ENCODE results near the gene ZNF507. TPM values are rescaled to one million over a fixed set of nuclear protein-coding genes. Genes with fewer than 3 reads are reported as not detected.

ZNF507 gene
- total RNA-seq, 1 donor from 2014 or later = 6.4 TPM

DNA sequence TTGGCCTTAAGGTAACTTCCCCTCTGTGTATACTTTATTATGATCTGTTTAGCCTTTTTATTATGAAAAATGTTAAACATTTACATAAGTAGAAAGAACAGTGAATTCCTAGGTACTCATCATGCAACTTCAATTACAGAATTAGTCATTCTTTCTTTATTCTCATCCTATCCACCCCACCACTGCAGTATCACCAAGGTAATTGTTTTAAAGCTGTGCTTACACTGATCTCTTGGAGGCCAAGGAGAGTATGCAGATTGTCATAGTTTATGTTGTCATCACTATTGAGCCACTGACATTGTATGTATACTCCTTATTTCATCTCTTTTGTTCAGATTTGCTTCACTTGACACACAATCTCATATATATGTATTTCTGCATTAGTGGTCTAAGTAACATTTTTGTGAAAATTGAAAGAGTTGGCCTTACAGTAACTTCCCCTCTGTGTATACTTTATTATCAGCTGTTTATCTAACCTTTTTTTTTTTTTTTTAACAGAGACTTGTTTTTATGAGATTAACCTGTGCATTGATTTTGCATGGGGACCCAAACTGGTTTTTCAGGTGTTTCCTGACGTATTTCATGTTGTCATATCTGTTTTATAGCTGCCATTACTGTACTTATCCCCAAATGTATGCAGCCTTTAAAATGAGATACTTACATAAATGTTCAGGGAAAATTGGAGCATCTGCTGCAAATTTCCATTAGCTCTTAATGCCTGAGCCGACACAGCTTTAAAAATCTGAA, 4.5 kb downstream of the ZNF507 start:
- Histone ChIP-seq H3K27ac (peak overlapping the region; percentile 82 to 91), H3K36me3 (peaks cover 21 to 24% of the 10 kb centered on the region in 2 donors), H3K27me3 (no peaks in the 10 kb centered on the region), H3K9me3 (no peaks in the 10 kb centered on the region), H3K4me3 (no peak overlapping the region), H3K4me1 (peaks cover 7 to 44% of the 10 kb centered on the region in 2 donors)
- intact Hi-C loops (cut with DNase I) = loop anchor here (5.0 to 10.0 kb wide), 3 partner anchors 232 to 1005 kb away; partner anchors contain the start of genes ANKRD27, PDCD5, RGS9BP and TSHZ3
- DNase-seq (ENCODE audit: low spot score in 2 of 2) = no peak
- TF ChIP-seq, protein P1, sequence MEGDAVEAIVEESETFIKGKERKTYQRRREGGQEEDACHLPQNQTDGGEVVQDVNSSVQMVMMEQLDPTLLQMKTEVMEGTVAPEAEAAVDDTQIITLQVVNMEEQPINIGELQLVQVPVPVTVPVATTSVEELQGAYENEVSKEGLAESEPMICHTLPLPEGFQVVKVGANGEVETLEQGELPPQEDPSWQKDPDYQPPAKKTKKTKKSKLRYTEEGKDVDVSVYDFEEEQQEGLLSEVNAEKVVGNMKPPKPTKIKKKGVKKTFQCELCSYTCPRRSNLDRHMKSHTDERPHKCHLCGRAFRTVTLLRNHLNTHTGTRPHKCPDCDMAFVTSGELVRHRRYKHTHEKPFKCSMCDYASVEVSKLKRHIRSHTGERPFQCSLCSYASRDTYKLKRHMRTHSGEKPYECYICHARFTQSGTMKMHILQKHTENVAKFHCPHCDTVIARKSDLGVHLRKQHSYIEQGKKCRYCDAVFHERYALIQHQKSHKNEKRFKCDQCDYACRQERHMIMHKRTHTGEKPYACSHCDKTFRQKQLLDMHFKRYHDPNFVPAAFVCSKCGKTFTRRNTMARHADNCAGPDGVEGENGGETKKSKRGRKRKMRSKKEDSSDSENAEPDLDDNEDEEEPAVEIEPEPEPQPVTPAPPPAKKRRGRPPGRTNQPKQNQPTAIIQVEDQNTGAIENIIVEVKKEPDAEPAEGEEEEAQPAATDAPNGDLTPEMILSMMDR (IDR thresholded peaks at IDR 0.05) = no peak

DNA sequence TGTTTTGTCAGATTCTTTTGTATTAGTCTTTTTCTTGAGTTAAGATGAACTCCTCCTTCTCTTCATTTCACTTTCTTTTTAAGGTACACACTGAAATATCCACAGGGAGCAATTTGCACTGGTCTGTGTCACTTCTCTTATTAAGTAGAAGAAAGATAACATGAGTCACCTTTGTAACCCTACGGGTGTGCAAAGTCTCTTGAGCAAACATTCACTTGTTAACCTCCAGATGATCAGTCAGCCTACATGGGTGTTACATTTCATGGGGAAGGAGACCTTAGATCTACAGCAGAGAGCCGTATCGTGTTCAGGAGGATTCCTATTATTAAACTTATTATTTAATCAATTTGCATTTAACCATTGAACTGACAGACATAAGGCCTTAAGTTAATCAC, 5.1 kb downstream of the ZNF507 start:
- DNase-seq (ENCODE audit: low spot score in 2 of 2) = no peak
- H3K4me3 ChIP-seq = no peak overlapping the region
- peak overlapping the region; percentile 82 to 91 for H3K27ac ChIP-seq
- intact Hi-C loops (cut with DNase I) = loop anchor here (5.0 kb wide), 1 partner anchor 232 kb away; the partner anchor contains the start of gene PDCD5
- peaks cover 24 to 25% of the 10 kb centered on the region in 2 donors for H3K36me3 ChIP-seq
- no peaks in the 10 kb centered on the region for H3K9me3 ChIP-seq
- TF ChIP-seq, protein P1 (IDR thresholded peaks at IDR 0.05) = no peak
- H3K4me1 ChIP-seq = peaks cover 7 to 44% of the 10 kb centered on the region in 2 donors
- H3K27me3 ChIP-seq = no peaks in the 10 kb centered on the region

DNA sequence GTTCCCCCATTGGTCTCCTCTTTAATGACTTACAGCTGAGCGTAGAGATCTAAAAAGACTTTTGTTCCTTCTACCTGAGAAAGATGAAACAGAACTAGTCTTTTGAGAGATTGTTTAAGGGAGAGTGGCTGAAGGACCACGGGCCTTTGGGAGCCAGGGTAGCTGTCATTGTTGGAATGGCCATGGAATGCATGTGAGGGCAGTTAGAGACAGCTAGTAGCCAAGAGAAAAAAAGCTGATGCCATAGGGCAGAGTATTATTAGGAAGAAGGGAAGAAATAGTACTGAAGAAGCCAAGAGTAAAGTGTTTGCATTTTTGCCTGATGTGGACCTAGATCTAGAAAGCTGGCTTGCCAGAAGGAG, 5.6 kb downstream of the ZNF507 start:
- Histone ChIP-seq H3K4me3 (peak overlapping the region in 1 of 2 donors; percentile 40), H3K36me3 (peaks cover 24 to 30% of the 10 kb centered on the region in 2 donors), H3K9me3 (no peaks in the 10 kb centered on the region), H3K27ac (peak overlapping the region; percentile 82 to 91), H3K4me1 (peaks cover 7 to 44% of the 10 kb centered on the region in 2 donors), H3K27me3 (no peaks in the 10 kb centered on the region)
- intact Hi-C loops (cut with DNase I) = loop anchor here (5.0 kb wide), 1 partner anchor 231 kb away; the partner anchor contains the start of gene PDCD5
- DNase-seq (ENCODE audit: low spot score in 2 of 2) = no peak
- TF ChIP-seq, protein P1 (IDR thresholded peaks at IDR 0.05) = no peak

DNA sequence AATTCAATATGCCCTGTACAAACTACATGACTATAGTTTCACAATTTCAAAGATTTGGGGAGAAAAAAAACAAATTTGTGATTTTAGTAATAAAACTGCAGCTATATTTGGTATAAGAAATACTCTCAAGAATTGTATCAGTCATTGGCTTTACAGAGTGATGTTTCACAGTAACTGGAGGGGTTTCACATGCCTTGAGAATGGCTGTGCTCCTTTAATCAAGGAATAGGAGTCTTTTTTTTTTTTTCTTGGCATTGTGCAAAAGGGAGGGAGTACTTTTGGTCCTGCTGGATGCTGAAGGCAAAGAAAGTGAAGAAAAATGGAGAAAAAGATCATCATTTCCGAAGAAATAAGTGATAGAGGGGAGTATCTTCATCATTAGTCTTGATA, 6.8 kb downstream of the ZNF507 start:
- Histone ChIP-seq H3K27ac (peak overlapping the region; percentile 66 to 91), H3K9me3 (no peaks in the 10 kb centered on the region), H3K27me3 (no peaks in the 10 kb centered on the region), H3K4me3 (peak overlapping the region in 1 of 2 donors; percentile 27), H3K4me1 (peaks cover 4 to 38% of the 10 kb centered on the region in 2 donors), H3K36me3 (peaks cover 29 to 36% of the 10 kb centered on the region in 2 donors)
- no peak for DNase-seq (ENCODE audit: low spot score in 2 of 2)
- intact Hi-C loops (cut with DNase I) = loop anchor here (2.0 to 5.0 kb wide), 2 partner anchors 21 to 230 kb away; partner anchors contain the start of gene PDCD5
- TF ChIP-seq, protein P1 (IDR thresholded peaks at IDR 0.05) = no peak

DNA sequence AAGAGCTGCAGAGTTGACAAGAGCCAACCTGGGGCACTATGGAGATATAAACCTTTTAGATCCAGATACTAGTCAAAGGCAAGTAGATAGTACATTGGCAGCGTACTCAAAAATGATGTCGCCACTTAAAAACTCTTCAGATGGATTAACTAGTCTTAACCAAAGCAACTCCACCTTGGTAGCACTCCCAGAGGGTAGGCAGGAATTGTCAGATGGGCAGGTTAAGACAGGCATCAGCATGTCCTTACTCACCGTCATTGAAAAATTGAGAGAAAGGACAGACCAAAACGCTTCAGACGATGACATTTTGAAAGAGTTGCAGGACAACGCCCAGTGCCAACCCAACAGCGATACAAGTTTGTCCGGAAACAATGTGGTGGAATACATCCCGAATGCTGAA, 8.9 kb downstream of the ZNF507 start:
- H3K36me3 ChIP-seq = peaks cover 45 to 55% of the 10 kb centered on the region in 2 donors
- no peak overlapping the region for H3K27ac ChIP-seq

More for the DNA sequence above, 8.9 kb downstream of the ZNF507 start:
- H3K27me3 ChIP-seq = no peaks in the 10 kb centered on the region
- H3K9me3 ChIP-seq = no peaks in the 10 kb centered on the region
- peaks cover 4 to 29% of the 10 kb centered on the region in 2 donors for H3K4me1 ChIP-seq
- DNase-seq (ENCODE audit: low spot score in 2 of 2) = no peak
- intact Hi-C loops (cut with DNase I) = loop anchor here (5.0 kb wide), 1 partner anchor 228 kb away; the partner anchor contains the start of gene PDCD5
- TF ChIP-seq, protein P1 (IDR thresholded peaks at IDR 0.05) = no peak
- no peak overlapping the region for H3K4me3 ChIP-seq

All from ascending aorta (tissue), 2 donors.